Measurements from ENCODE around the gene FADS2.

GRCh38 chr11:61838921-61839320 is 10.8 kb downstream of the FADS2 start:
- TF ChIP-seq CTCF (IDR thresholded peaks at IDR 0.05; ENCODE audit: poor library complexity) = no peak
- no peak for TF ChIP-seq EZH2phosphoT487 (IDR thresholded peaks at IDR 0.05; ENCODE audit: low read depth, severe bottlenecking, unreplicated experiment)
- no peak for TF ChIP-seq EZH2 (IDR thresholded peaks at IDR 0.05; ENCODE audit: borderline replicate concordance)
